ENCODE results near the gene RPL9. TPM values are rescaled to one million over a fixed set of nuclear protein-coding genes. Genes with fewer than 3 reads are reported as not detected.

RPL9 gene
- total and polyA plus RNA-seq, 12 donors: 951 to 3,860 (median 1,696) TPM

- intact Hi-C loops (cut with DNase I): no loop called here
- DNase-seq: no peak
- H3K36me3 ChIP-seq (replicated peaks in 1 of 2): peaks cover 0 to 4% of the 10 kb centered on the region in 2 donors
- H3K27ac ChIP-seq: no peak overlapping the region
- no peaks in the 10 kb centered on the region for H3K27me3 ChIP-seq
- H3K4me3 ChIP-seq: no peak overlapping the region
- TF ChIP-seq POLR2A (IDR thresholded peaks at IDR 0.05) (no peak), CTCF (IDR thresholded peaks at IDR 0.05) (no peak)
- 80 to 90% (median 86%) methylated on average over 5 of the region's 5 CpGs for WGBS, 4 donors
- H3K4me1 ChIP-seq (replicated peaks in 1 of 2): no peaks in the 10 kb centered on the region
- no peaks in the 10 kb centered on the region for H3K9me3 ChIP-seq (replicated peaks in 1 of 3)
These were observed 17.6 kb upstream of the RPL9 start for GRCh38 chr4:39476187-39476895.

- WGBS, 4 donors: 69 to 83% (median 74%) methylated on average over 3 of the region's 3 CpGs
- Histone ChIP-seq H3K4me3 (no peak overlapping the region), H3K36me3 (replicated peaks in 1 of 2) (peaks cover 0 to 4% of the 10 kb centered on the region in 2 donors), H3K27me3 (no peaks in the 10 kb centered on the region), H3K4me1 (replicated peaks in 1 of 2) (peaks cover 0 to 13% of the 10 kb centered on the region in 2 donors), H3K27ac (no peak overlapping the region), H3K9me3 (replicated peaks in 1 of 3) (no peaks in the 10 kb centered on the region)
- TF ChIP-seq CTCF (IDR thresholded peaks at IDR 0.05) (no peak), POLR2A (IDR thresholded peaks at IDR 0.05) (no peak)
- intact Hi-C loops (cut with DNase I): no loop called here
- DNase-seq: no peak
These were observed 13.7 kb upstream of the RPL9 start for GRCh38 chr4:39472396-39472795.

- TF ChIP-seq POLR2A (IDR thresholded peaks at IDR 0.05) (no peak), CTCF (IDR thresholded peaks at IDR 0.05) (no peak)
- Histone ChIP-seq H3K27ac (peak overlapping the region in 1 of 5 donors; percentile 58), H3K4me3 (no peak overlapping the region), H3K36me3 (replicated peaks in 1 of 2) (peaks cover 0 to 4% of the 10 kb centered on the region in 2 donors), H3K9me3 (replicated peaks in 1 of 3) (no peaks in the 10 kb centered on the region), H3K4me1 (replicated peaks in 1 of 2) (peaks cover 0 to 13% of the 10 kb centered on the region in 2 donors), H3K27me3 (no peaks in the 10 kb centered on the region)
- 84 to 96% (median 85%) methylated on average over 1 of the region's 1 CpG for WGBS, 4 donors
- DNase-seq: no peak
- intact Hi-C loops (cut with DNase I): no loop called here
These were observed 11.7 kb upstream of the RPL9 start for GRCh38 chr4:39470402-39470801.

GRCh38 chr4:39469429-39470077 lies 10.8 kb upstream of the RPL9 start:
- TF ChIP-seq CTCF (IDR thresholded peaks at IDR 0.05) (peak; percentile 86 to 98 (median 92)), POLR2A (IDR thresholded peaks at IDR 0.05) (no peak)
- intact Hi-C loops (cut with DNase I): loop anchor here in 1 of 2 donors (5.0 kb wide), 1 partner anchor 508 kb away; the partner anchor contains the start of gene PDS5A
- peak; percentile 49 to 84 (median 69) for DNase-seq
- Histone ChIP-seq H3K27me3 (no peaks in the 10 kb centered on the region), H3K36me3 (replicated peaks in 1 of 2) (peaks cover 0 to 10% of the 10 kb centered on the region in 2 donors), H3K27ac (peak overlapping the region in 3 of 5 donors; percentile 10 to 66 (median 58)), H3K4me3 (no peak overlapping the region), H3K9me3 (replicated peaks in 1 of 3) (no peaks in the 10 kb centered on the region), H3K4me1 (replicated peaks in 1 of 2) (peaks cover 0 to 13% of the 10 kb centered on the region in 2 donors)
- WGBS, 4 donors: 64 to 68% (median 65%) methylated on average over 4 of the region's 4 CpGs
